Mesendoderm (in vitro differentiated cells): ENCODE results near the gene IRX4.

ENCODE experiments used
- DNase-seq: peaks from one replicate; pipeline ENCODE4 v3.0.0; 2013
- H2AK5ac ChIP-seq: 2 replicates; pipeline ENCODE4 v1.6.1; 2013; ENCODE audit warnings: low read length, inconsistent platforms
- H2BK120ac ChIP-seq: 2 replicates; pipeline ENCODE4 v1.6.1; 2013; ENCODE audit warnings: low read depth, mild to moderate bottlenecking, low read length, moderate library complexity, mixed read lengths
- H2BK15ac ChIP-seq: replicated peaks from 2 replicates; pipeline ENCODE4 v1.6.1; 2013; ENCODE audit warnings: low read depth, mild to moderate bottlenecking, moderate library complexity
- H2BK5ac ChIP-seq: 2 replicates; pipeline ENCODE4 v1.6.1; 2013; ENCODE audit warnings: low read length, inconsistent platforms
- H3K18ac ChIP-seq: 2 replicates; pipeline ENCODE4 v1.6.1; 2013; ENCODE audit warnings: mild to moderate bottlenecking, low read length, mixed read lengths
- H3K23ac ChIP-seq: one replicate; pipeline ENCODE4 v1.6.1; 2013; ENCODE audit warnings: low read length
- H3K27ac ChIP-seq: 2 replicates; pipeline ENCODE4 v1.5.1; 2013; ENCODE audit warnings: low read depth, mild to moderate bottlenecking, inconsistent platforms, low read length, moderate library complexity
- H3K27me3 ChIP-seq: 2 replicates; pipeline ENCODE4 v1.6.1; 2013; ENCODE audit warnings: low read length, control low read depth, mild to moderate bottlenecking, inconsistent platforms; ENCODE audit not compliant: insufficient read depth, poor library complexity
- H3K36me3 ChIP-seq: 2 replicates; pipeline ENCODE4 v1.6.1; 2013; ENCODE audit warnings: low read length, inconsistent platforms; ENCODE audit not compliant: control insufficient read depth, insufficient read depth
- H3K4ac ChIP-seq: one replicate; pipeline ENCODE4 v1.6.1; 2013; ENCODE audit warnings: low read depth, mild to moderate bottlenecking, low read length, moderate library complexity
- H3K4me1 ChIP-seq: 2 replicates; pipeline ENCODE4 v1.6.1; 2013; ENCODE audit warnings: low read depth, low read length, inconsistent platforms; ENCODE audit not compliant: control insufficient read depth
- H3K4me2 ChIP-seq: 2 replicates; pipeline ENCODE4 v1.6.1; 2013; ENCODE audit warnings: low read length
- H3K4me3 ChIP-seq: 2 replicates; pipeline ENCODE4 v1.5.1; 2013; ENCODE audit warnings: mild to moderate bottlenecking, low read length
- H3K56ac ChIP-seq: one replicate; pipeline ENCODE4 v1.6.1; 2013; ENCODE audit warnings: low read length
- H3K79me1 ChIP-seq: 2 replicates; pipeline ENCODE4 v1.6.1; 2013; ENCODE audit warnings: low read length, inconsistent platforms
- H3K79me2 ChIP-seq: 2 replicates; pipeline ENCODE4 v1.6.1; 2013; ENCODE audit warnings: mild to moderate bottlenecking, low read length; ENCODE audit not compliant: control insufficient read depth, insufficient read depth
- H3K9ac ChIP-seq: 2 replicates; pipeline ENCODE4 v1.6.1; 2013; ENCODE audit warnings: low read length, inconsistent platforms
- H4K5ac ChIP-seq: one replicate; pipeline ENCODE4 v1.6.1; 2013; ENCODE audit warnings: low read length
- H4K8ac ChIP-seq: one replicate; pipeline ENCODE4 v1.6.1; 2013; ENCODE audit warnings: low read depth, mild to moderate bottlenecking, control low read depth, low read length, moderate library complexity
- WGBS: extraction: QIAGEN DNeasy Blood & Tissue Kit; methylation state at CpG from one replicate; pipeline ENCODE4 v1.1.7; 2013; ENCODE audit warnings: low lambda C conversion rate, missing lambda C conversion rate; ENCODE audit not compliant: insufficient coverage; ENCODE audit errors: extremely low coverage; 5-methylcytosine and 5-hydroxymethylcytosine counted together

Gene IRX4

DNA sequence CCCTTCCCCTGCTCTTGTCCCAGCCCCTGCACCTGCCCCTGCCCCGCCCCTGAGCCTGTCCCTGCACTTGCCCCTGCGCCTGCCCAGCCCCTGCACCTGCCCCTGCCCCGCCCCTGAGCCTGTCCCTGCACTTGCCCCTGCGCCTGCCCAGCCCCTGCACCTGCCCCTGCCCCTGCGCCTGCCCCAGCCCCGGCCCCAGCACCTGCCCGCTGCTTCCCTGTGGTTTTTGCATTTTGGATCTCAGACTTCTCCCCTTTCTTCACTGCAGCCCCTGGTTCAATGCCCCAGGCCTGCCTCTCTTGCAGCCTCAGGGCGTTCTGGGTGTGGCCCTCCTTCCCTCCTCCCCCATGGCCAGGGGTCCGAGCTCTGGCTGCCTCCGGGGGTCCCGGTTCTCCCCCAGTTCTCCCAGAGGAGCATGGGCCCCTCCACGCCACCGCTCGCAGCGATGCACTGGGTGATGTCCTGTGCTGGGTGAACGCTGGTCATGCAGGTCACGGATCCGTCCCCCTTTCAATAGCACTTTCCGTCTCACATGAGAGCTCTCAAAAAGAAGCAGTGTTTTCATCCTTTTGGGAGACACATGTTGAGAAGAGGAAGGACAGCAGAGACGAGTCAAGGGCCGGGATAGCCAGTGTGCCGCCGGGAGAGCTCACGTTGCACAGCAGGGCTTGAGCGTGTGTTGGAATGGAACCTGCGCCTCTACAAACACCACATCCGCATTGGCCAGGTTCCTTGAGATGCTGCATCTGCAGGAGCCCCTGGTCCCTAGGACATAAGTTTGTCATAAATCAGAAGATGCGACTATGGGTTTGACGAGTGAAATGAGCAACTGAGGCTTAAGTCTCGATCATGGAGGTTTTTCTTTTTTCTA, 44.0 kb upstream of the IRX4 start:
- DNase-seq = no peak
- Histone ChIP-seq H3K79me2 (no peaks in the 10 kb centered on the region), H3K23ac (no peak overlapping the region), H3K4me2 (no peak overlapping the region), H2AK5ac (no peak overlapping the region), H3K18ac (no peak overlapping the region), H2BK5ac (no peak overlapping the region), H3K4me3 (no peak overlapping the region), H3K56ac (no peak overlapping the region), H2BK15ac (no peak overlapping the region), H4K5ac (no peak overlapping the region), H3K27me3 (no peaks in the 10 kb centered on the region), H3K27ac (no peak overlapping the region), H3K36me3 (no peaks in the 10 kb centered on the region), H2BK120ac (no peak overlapping the region), H4K8ac (no peak overlapping the region), H3K9ac (no peak overlapping the region), H3K4ac (no peak overlapping the region), H3K4me1 (peaks cover 1% of the 10 kb centered on the region), H3K79me1 (no peaks in the 10 kb centered on the region)
- WGBS = no CpG with 5 or more reads among the region's 30 CpGs

GRCh38 chr5:1926071-1926440, 43.3 kb upstream of the IRX4 start:
- no peak overlapping the region for H2BK15ac ChIP-seq
- no peak for DNase-seq

GRCh38 chr5:1925111-1926070, 42.7 kb upstream of the IRX4 start:
- Histone ChIP-seq H3K79me2 (no peaks in the 10 kb centered on the region), H3K56ac (no peak overlapping the region), H3K36me3 (no peaks in the 10 kb centered on the region), H3K27me3 (no peaks in the 10 kb centered on the region), H3K23ac (no peak overlapping the region), H3K4ac (no peak overlapping the region), H3K4me2 (no peak overlapping the region), H2BK120ac (no peak overlapping the region), H2BK5ac (no peak overlapping the region), H3K4me1 (peaks cover 1% of the 10 kb centered on the region), H4K8ac (no peak overlapping the region), H3K4me3 (no peak overlapping the region), H3K79me1 (no peaks in the 10 kb centered on the region), H3K18ac (no peak overlapping the region), H3K27ac (no peak overlapping the region), H3K9ac (no peak overlapping the region), H4K5ac (no peak overlapping the region), H2AK5ac (no peak overlapping the region), H2BK15ac (no peak overlapping the region)
- WGBS = no CpG with 5 or more reads among the region's 25 CpGs
- DNase-seq = no peak

More at GRCh38 chr5:1926071-1926440, 43.3 kb upstream of the IRX4 start:
- Histone ChIP-seq H4K5ac (no peak overlapping the region), H3K27me3 (no peaks in the 10 kb centered on the region), H2BK5ac (no peak overlapping the region), H3K79me2 (no peaks in the 10 kb centered on the region), H4K8ac (no peak overlapping the region), H3K36me3 (no peaks in the 10 kb centered on the region), H3K56ac (no peak overlapping the region), H2BK120ac (no peak overlapping the region), H3K27ac (no peak overlapping the region), H3K79me1 (no peaks in the 10 kb centered on the region), H2AK5ac (no peak overlapping the region), H3K4me1 (peaks cover 1% of the 10 kb centered on the region), H3K4me2 (no peak overlapping the region), H3K4me3 (no peak overlapping the region), H3K4ac (no peak overlapping the region), H3K9ac (no peak overlapping the region), H3K18ac (no peak overlapping the region), H3K23ac (no peak overlapping the region)
- WGBS = no CpG with 5 or more reads among the region's 5 CpGs

- Histone ChIP-seq H3K27ac (no peak overlapping the region), H4K5ac (no peak overlapping the region), H3K4me3 (no peak overlapping the region), H4K8ac (no peak overlapping the region), H2BK120ac (no peak overlapping the region), H3K9ac (no peak overlapping the region), H3K79me1 (no peaks in the 10 kb centered on the region), H3K27me3 (no peaks in the 10 kb centered on the region), H3K18ac (no peak overlapping the region), H2AK5ac (no peak overlapping the region), H3K79me2 (no peaks in the 10 kb centered on the region), H3K23ac (no peak overlapping the region), H3K56ac (no peak overlapping the region), H3K36me3 (no peaks in the 10 kb centered on the region), H3K4ac (no peak overlapping the region), H2BK5ac (no peak overlapping the region), H3K4me1 (peaks cover 1% of the 10 kb centered on the region), H2BK15ac (no peak overlapping the region), H3K4me2 (no peak overlapping the region)
- DNase-seq = no peak
- no CpG with 5 or more reads among the region's 16 CpGs for WGBS
These were observed 41.0 kb upstream of the IRX4 start for GRCh38 chr5:1923766-1924165.

GRCh38 chr5:1923341-1923740, 40.6 kb upstream of the IRX4 start:
- no peak for DNase-seq
- no peak overlapping the region for H2BK15ac ChIP-seq

More at GRCh38 chr5:1923341-1923740, 40.6 kb upstream of the IRX4 start:
- Histone ChIP-seq H2BK5ac (no peak overlapping the region), H3K79me1 (no peaks in the 10 kb centered on the region), H4K5ac (no peak overlapping the region), H3K4me2 (no peak overlapping the region), H3K9ac (no peak overlapping the region), H3K56ac (no peak overlapping the region), H3K4me1 (peaks cover 1% of the 10 kb centered on the region), H3K27ac (no peak overlapping the region), H3K23ac (no peak overlapping the region), H3K27me3 (no peaks in the 10 kb centered on the region), H2BK120ac (no peak overlapping the region), H3K79me2 (no peaks in the 10 kb centered on the region), H3K4ac (no peak overlapping the region), H3K4me3 (no peak overlapping the region), H2AK5ac (no peak overlapping the region), H4K8ac (no peak overlapping the region), H3K18ac (no peak overlapping the region), H3K36me3 (no peaks in the 10 kb centered on the region)
- WGBS = no CpG with 5 or more reads among the region's 15 CpGs
